ENCODE measurements around the gene PLCH2.

GRCh38 chr1:2448098-2448445 is 28.0 kb upstream of the PLCH2 start:
- TF ChIP-seq CTCF (IDR thresholded peaks at IDR 0.05 in 2 of 3, conservative IDR thresholded peaks at IDR 0.05 in 1 of 3; ENCODE audit: control insufficient read depth in 2 of 3, extremely low read depth in 1 of 3, insufficient read depth in 1 of 3, low read depth in 3 of 3, low read length in 3 of 3): no peak
- TF ChIP-seq YY1 (IDR thresholded peaks at IDR 0.05; ENCODE audit: low read depth, low read length): no peak
- TF ChIP-seq CHD2 (IDR thresholded peaks at IDR 0.05; ENCODE audit: borderline replicate concordance, low read depth, low read length): no peak
- TF ChIP-seq HCFC1 (IDR thresholded peaks at IDR 0.05; ENCODE audit: low read length): no peak
- TF ChIP-seq BRCA1 (IDR thresholded peaks at IDR 0.05; ENCODE audit: low read depth, low read length): no peak
- TF ChIP-seq RCOR1 (conservative IDR thresholded peaks at IDR 0.05; ENCODE audit: low read depth, low read length): no peak
- TF ChIP-seq FOXK2 (IDR thresholded peaks at IDR 0.05): no peak
- TF ChIP-seq LARP7 (IDR thresholded peaks at IDR 0.05): no peak
- TF ChIP-seq EZH2 (IDR thresholded peaks at IDR 0.05; ENCODE audit: borderline replicate concordance, control insufficient read depth, low read depth, low read length): no peak
- TF ChIP-seq MEF2A (IDR thresholded peaks at IDR 0.05; ENCODE audit: insufficient read depth, low read depth, low read length): no peak
- TF ChIP-seq NFYA (IDR thresholded peaks at IDR 0.05; ENCODE audit: borderline replicate concordance, low read depth, low read length): no peak

Measured in GM12878 (cell line).